ENCODE measurements around the gene ZC3H14. TPM values are rescaled to one million over a fixed set of nuclear protein-coding genes. Genes with fewer than 3 reads are reported as not detected.

Gene ZC3H14
- total RNA-seq, 1 experiment from 2014 or later: 66.2 TPM

GRCh38 chr14:88554457-88555286, 8.2 kb upstream of the ZC3H14 start, which contains the start of gene PTPN21:
PTPN21 (minus strand) TSS chr14:88555007; CDS start chr14:88550417, 4,590 bp downstream.
- no TSS peak for BruUV-seq (replicated peaks)
- H3K4me2 ChIP-seq (ENCODE audit: low read length): peak within 1 kb of the TSS; percentile 74
- H3K9me3 ChIP-seq (ENCODE audit: control insufficient read depth in 1 of 2, insufficient read depth in 1 of 2, low read depth in 1 of 2, low read length in 2 of 2): no peaks in the 10 kb centered on the region
- H3K79me2 ChIP-seq (ENCODE audit: insufficient read depth, low read length): peaks cover 7% of the 10 kb centered on the region; the same call in 1 of the 2 replicates
- RAD21 ChIA-PET (ENCODE audit: low non-redundant PET in 1 of 2, low total read pairs in 2 of 2, uncharacterized antibody in 2 of 2, unreplicated experiment in 2 of 2): no interaction called here
- H3K36me3 ChIP-seq (ENCODE audit: control insufficient read depth in 1 of 2, insufficient read depth in 2 of 2, low read length in 2 of 2): no peaks in the 10 kb centered on the region
- ATAC-seq: peak; percentile 87
- TF ChIP-seq, protein P1, sequence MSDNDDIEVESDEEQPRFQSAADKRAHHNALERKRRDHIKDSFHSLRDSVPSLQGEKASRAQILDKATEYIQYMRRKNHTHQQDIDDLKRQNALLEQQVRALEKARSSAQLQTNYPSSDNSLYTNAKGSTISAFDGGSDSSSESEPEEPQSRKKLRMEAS (IDR thresholded peaks at IDR 0.05): peak; percentile 28; the same call in 1 of the 2 replicates
- no peak for TF ChIP-seq SP1 (IDR thresholded peaks at IDR 0.05; ENCODE audit: low read depth)
- TF ChIP-seq RAD21 (IDR thresholded peaks at IDR 0.05; ENCODE audit: low read depth): no peak
- TF ChIP-seq ZFX (IDR thresholded peaks at IDR 0.05): peak; percentile 71
- peak; percentile 60 for TF ChIP-seq POLR2AphosphoS5 (IDR thresholded peaks at IDR 0.05; ENCODE audit: low read depth, low read length)
- peak; percentile 76 for TF ChIP-seq EGR1 (IDR thresholded peaks at IDR 0.05; ENCODE audit: low read depth)
- peak; percentile 27 for TF ChIP-seq POLR2A (IDR thresholded peaks at IDR 0.05; ENCODE audit: borderline replicate concordance, extremely low read depth, insufficient read depth, insufficient read length)
- TF ChIP-seq JUND (IDR thresholded peaks at IDR 0.05): 0 out of 2 replicates have a peak, but pooled peaks have one; percentile 23
- TF ChIP-seq TCF7L2 (IDR thresholded peaks at IDR 0.05; ENCODE audit: borderline replicate concordance, extremely low read depth, insufficient read depth, insufficient read length): peak; percentile 26
- TF ChIP-seq, protein P2, sequence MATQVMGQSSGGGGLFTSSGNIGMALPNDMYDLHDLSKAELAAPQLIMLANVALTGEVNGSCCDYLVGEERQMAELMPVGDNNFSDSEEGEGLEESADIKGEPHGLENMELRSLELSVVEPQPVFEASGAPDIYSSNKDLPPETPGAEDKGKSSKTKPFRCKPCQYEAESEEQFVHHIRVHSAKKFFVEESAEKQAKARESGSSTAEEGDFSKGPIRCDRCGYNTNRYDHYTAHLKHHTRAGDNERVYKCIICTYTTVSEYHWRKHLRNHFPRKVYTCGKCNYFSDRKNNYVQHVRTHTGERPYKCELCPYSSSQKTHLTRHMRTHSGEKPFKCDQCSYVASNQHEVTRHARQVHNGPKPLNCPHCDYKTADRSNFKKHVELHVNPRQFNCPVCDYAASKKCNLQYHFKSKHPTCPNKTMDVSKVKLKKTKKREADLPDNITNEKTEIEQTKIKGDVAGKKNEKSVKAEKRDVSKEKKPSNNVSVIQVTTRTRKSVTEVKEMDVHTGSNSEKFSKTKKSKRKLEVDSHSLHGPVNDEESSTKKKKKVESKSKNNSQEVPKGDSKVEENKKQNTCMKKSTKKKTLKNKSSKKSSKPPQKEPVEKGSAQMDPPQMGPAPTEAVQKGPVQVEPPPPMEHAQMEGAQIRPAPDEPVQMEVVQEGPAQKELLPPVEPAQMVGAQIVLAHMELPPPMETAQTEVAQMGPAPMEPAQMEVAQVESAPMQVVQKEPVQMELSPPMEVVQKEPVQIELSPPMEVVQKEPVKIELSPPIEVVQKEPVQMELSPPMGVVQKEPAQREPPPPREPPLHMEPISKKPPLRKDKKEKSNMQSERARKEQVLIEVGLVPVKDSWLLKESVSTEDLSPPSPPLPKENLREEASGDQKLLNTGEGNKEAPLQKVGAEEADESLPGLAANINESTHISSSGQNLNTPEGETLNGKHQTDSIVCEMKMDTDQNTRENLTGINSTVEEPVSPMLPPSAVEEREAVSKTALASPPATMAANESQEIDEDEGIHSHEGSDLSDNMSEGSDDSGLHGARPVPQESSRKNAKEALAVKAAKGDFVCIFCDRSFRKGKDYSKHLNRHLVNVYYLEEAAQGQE (IDR thresholded peaks at IDR 0.05; ENCODE audit: low read depth): no peak
- no peak for TF ChIP-seq CBX3 (IDR thresholded peaks at IDR 0.05; ENCODE audit: low read depth)
- no peak for TF ChIP-seq FOSL1 (IDR thresholded peaks at IDR 0.05; ENCODE audit: low read depth)
- H2AFZ ChIP-seq (ENCODE audit: low read depth, low read length, poor library complexity, severe bottlenecking): peak within 1 kb of the TSS; percentile 66
- H3K27ac ChIP-seq (ENCODE audit: low read depth, low read length): peak within 1 kb of the TSS; percentile 46; the same call in 1 of the 2 replicates
- intact Hi-C loops (cut with micrococcal nuclease): no loop called here
- H3K9me2 ChIP-seq (ENCODE audit: insufficient read depth): no peaks in the 10 kb centered on the region
- DNase-seq (ENCODE audit: low read depth, low spot score): no peak
- no peaks in the 10 kb centered on the region for H3K27me3 ChIP-seq (ENCODE audit: insufficient read depth, low read length)
- peak within 1 kb of the TSS; percentile 66 to 80 for H3K4me3 ChIP-seq (replicated peaks in 1 of 2; ENCODE audit: low read depth in 1 of 2, low read length in 2 of 2)
- no peaks in the 10 kb centered on the region for H4K20me1 ChIP-seq (ENCODE audit: insufficient read depth)
- peak within 1 kb of the TSS; percentile 54 for H3K9ac ChIP-seq (ENCODE audit: low read length)
- peaks cover 5 to 25% of the 10 kb centered on the region in 2 experiments for H3K4me1 ChIP-seq (ENCODE audit: control insufficient read depth in 1 of 2, insufficient read depth in 2 of 2, low read length in 2 of 2)
- CTCF ChIA-PET: no interaction called here
- POLR2A ChIA-PET: no interaction called here
